ENCODE measurements around the gene TFDP2. TPM values are rescaled to one million over a fixed set of nuclear protein-coding genes. Genes with fewer than 3 reads are reported as not detected.

Gene TFDP2
- total RNA-seq, 3 donors from 2014 or later (not counting 1 experiment from before 2014, with no cell fraction given) = 134 to 154 (median 142) TPM

DNA sequence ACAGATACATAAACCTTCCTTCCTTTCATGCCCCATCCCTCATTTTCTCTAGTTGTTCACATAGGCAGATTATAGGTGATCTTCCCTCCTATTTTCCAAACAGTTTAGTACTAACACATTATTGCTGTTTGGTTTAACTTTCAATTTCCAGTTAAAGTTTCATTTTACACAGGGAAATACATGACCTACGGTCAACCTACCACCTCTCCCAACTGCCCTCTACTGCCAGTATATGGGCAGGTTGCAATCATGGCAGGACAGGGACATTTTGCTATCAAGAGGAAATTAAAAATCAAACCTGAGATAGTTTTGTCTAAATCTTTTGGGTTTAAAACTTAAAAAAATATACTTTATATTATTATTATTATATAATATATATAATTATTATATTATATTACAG is 26.1 kb upstream of the TFDP2 start:
- Mint-ChIP-seq H3K4me3 (no peak overlapping the region), H3K4me1 (peaks cover 14 to 15% of the 10 kb centered on the region in 2 donors), H3K9me3 (no peaks in the 10 kb centered on the region), H3K27ac (peak overlapping the region; percentile 70 to 72), H3K36me3 (peaks cover 10% of the 10 kb centered on the region), H3K27me3 (ENCODE audit: low read depth in 2 of 2) (no peaks in the 10 kb centered on the region)
- WGBS (ENCODE audit: insufficient coverage) = 78% methylated on average over 1 of the region's 1 CpG
- no peak overlapping the region for H3K27ac ChIP-seq (ENCODE audit: low read length)
- no peaks in the 10 kb centered on the region for H3K27me3 ChIP-seq (ENCODE audit: control insufficient read depth, insufficient read depth, low read length)
- no peak for DNase-seq
- H3K9me3 ChIP-seq (ENCODE audit: control insufficient read depth, insufficient read depth, low read length) = no peaks in the 10 kb centered on the region
- H3K4me1 ChIP-seq (ENCODE audit: control insufficient read depth, insufficient read depth, low read length) = no peaks in the 10 kb centered on the region
- ATAC-seq = no peak
- intact Hi-C loops (cut with micrococcal nuclease) = no loop called here
- H3K36me3 ChIP-seq (ENCODE audit: control insufficient read depth, insufficient read depth, low read length) = peaks cover 58% of the 10 kb centered on the region
- H3K4me3 ChIP-seq (ENCODE audit: low read length) = no peak overlapping the region
- no peak for TF ChIP-seq CTCF (IDR thresholded peaks at IDR 0.05)

GRCh38 chr3:142174559-142174958 is 25.2 kb upstream of the TFDP2 start:
- Mint-ChIP-seq H3K27ac (peak overlapping the region; percentile 70 to 72), H3K4me3 (no peak overlapping the region), H3K27me3 (ENCODE audit: low read depth in 2 of 2) (no peaks in the 10 kb centered on the region), H3K4me1 (peaks cover 12% of the 10 kb centered on the region in 2 donors), H3K36me3 (peaks cover 13% of the 10 kb centered on the region), H3K9me3 (no peaks in the 10 kb centered on the region)
- Histone ChIP-seq H3K36me3 (ENCODE audit: control insufficient read depth, insufficient read depth, low read length) (peaks cover 61% of the 10 kb centered on the region), H3K27ac (ENCODE audit: low read length) (no peak overlapping the region), H3K27me3 (ENCODE audit: control insufficient read depth, insufficient read depth, low read length) (no peaks in the 10 kb centered on the region), H3K9me3 (ENCODE audit: control insufficient read depth, insufficient read depth, low read length) (no peaks in the 10 kb centered on the region), H3K4me3 (ENCODE audit: low read length) (no peak overlapping the region), H3K4me1 (ENCODE audit: control insufficient read depth, insufficient read depth, low read length) (no peaks in the 10 kb centered on the region)
- DNase-seq = no peak
- WGBS (ENCODE audit: insufficient coverage) = 94% methylated on average over 2 of the region's 2 CpGs
- TF ChIP-seq CTCF (IDR thresholded peaks at IDR 0.05) = no peak
- no peak for ATAC-seq
- intact Hi-C loops (cut with micrococcal nuclease) = no loop called here

DNA sequence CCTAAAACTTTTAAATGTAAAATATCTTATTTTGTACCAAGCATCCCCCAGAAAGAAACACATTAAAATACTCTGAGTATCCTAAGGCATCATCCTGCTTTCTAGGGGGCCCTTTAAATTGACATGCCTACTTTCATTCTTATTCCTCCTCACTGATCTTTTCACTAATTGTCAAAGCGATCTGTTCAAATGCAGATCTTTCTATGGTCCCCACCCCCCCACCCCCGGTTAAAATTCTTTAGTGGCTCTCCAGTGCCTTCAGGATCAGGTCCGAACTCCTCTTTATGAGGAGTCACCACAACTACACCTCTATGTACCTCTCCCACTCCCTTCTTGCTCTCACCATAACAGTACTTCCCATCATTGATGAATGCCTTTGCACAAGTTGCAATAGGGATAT is 19.2 kb upstream of the TFDP2 start:
- H3K27me3 Mint-ChIP-seq (ENCODE audit: low read depth in 2 of 2) = no peaks in the 10 kb centered on the region

More for the DNA sequence above, 19.2 kb upstream of the TFDP2 start:
- intact Hi-C loops (cut with micrococcal nuclease) = no loop called here
- Mint-ChIP-seq H3K4me3 (no peak overlapping the region), H3K36me3 (peaks cover 23% of the 10 kb centered on the region), H3K9me3 (no peaks in the 10 kb centered on the region), H3K4me1 (peaks cover 7 to 14% of the 10 kb centered on the region in 2 donors), H3K27ac (peak overlapping the region in 1 of 2 donors; percentile 65)
- Histone ChIP-seq H3K9me3 (ENCODE audit: control insufficient read depth, insufficient read depth, low read length) (no peaks in the 10 kb centered on the region), H3K36me3 (ENCODE audit: control insufficient read depth, insufficient read depth, low read length) (peaks cover 65% of the 10 kb centered on the region), H3K27me3 (ENCODE audit: control insufficient read depth, insufficient read depth, low read length) (no peaks in the 10 kb centered on the region), H3K4me1 (ENCODE audit: control insufficient read depth, insufficient read depth, low read length) (no peaks in the 10 kb centered on the region), H3K27ac (ENCODE audit: low read length) (no peak overlapping the region), H3K4me3 (ENCODE audit: low read length) (no peak overlapping the region)
- WGBS (ENCODE audit: insufficient coverage) = 92% methylated on average over 3 of the region's 3 CpGs
- no peak for TF ChIP-seq CTCF (IDR thresholded peaks at IDR 0.05)
- ATAC-seq (no peak), DNase-seq (no peak)
